Activated CD4-positive, CD25-positive, alpha-beta regulatory T cell (primary cell): ENCODE measurements around the gene HAO2.

ENCODE experiments used
- DNase-seq, 4 experiments: peaks; one replicate each; lab custom pipeline; 2025; lab: John Stamatoyannopoulos, UW

The HAO2 gene

DNA sequence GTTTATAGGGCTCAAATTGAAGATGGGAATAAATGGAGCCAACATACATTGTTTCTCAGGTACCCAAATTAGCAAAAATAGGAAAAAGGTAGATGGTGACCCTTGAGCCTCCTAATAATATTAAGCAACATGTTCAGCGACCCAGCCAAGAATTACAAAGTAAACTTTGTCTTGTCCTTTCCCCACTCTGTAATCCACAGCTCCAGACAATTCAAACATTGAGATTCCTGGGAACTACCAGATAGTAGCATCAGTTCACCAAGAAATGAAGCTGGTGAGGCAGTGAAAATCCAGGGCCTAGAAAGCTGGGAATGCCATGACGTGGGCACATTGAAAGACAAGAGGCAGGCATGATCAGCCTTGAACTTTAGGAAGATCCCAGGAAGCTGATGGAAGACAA is 11.7 kb downstream of the HAO2 start:
- no peak for DNase-seq

DNA sequence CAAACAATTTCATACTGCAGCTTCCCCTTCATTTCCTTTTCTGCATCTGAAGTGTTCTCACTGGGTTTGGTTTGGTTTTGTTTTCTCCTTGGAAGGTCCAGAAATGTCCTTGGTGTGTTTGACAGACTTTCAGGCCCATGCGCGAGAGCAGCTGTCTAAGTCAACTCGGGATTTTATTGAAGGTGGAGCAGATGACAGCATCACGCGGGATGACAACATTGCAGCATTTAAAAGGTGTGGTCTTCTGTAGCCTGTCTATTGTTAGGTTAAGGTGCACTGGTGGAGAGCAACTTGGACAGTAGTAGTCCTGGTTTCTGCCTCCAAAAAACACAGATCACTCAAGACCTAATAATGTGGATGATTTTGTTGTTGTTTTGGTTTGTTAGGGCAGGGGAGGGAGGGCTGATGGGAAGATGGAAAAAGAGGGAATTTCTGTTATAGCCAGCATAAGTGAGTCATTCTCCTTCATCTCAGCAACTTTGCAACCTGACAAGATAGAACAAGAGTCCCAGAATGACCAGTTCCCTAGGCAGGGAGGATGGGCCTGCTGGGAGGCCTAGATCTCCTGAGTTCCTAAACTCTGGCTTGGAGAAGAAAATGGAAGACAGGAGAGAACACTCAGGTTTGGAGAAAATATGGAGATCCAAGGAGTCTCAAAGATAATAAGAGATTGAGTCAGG is 12.5 kb downstream of the HAO2 start:
- no peak for DNase-seq

DNA sequence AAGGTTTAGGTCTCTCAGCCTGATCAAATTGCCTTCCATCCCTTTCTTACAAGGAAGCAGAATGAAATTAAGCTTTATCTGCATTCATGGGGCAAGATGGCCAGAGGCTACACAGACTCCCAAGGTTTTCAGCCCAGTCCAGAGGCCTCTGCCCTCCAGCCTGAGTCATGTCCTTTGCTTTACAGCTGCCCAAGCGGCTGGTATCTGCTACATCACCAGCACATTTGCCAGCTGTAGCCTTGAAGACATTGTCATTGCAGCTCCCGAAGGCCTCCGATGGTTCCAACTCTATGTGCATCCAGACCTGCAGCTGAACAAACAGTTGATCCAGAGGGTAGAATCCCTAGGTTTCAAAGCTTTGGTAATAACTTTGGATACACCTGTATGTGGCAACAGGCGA is 16.0 kb downstream of the HAO2 start:
- DNase-seq, result no peak

- DNase-seq, result no peak
Observed at GRCh38 chr1:119385650-119386049, 17.1 kb downstream of the HAO2 start.

DNA sequence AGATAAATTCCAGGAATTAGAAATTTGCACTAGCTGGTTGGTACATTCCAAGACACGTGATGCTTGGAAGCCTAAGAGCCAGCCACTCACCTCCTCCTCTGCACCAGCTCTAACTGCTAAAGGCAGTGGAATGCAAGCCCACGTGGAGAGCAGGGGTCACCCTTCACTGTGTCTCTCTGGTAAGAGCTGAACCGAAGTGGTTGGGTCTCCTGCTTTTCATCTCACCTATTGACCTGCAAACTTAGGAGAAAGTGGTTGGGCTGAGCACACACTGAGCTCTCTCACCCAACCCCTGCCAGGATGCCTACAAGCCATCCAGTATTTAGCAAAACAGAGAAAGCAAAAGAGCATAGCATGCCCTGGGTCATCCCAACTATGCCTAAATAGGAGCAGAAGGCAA is 19.3 kb downstream of the HAO2 start:
- DNase-seq, result no peak

DNA sequence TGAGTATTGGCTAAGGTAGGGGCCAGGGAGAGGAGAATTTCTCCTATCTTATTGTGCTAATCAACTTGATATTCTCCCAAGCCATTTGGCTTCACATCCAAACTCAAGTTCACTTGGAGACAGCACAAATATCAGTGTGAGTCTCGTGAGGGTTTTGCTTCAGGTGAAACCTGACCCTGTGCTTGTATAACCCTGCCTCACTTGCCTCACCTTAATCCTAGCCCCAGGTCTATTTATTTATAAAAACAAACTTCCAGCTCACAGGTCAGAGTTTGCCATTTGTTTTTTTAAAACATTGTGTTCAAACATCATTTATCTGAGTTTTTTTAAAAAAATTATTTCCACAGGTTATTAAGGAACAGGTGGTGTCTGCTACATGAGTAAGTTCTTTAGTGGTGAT is 19.9 kb downstream of the HAO2 start:
- DNase-seq, result no peak

- no peak for DNase-seq
Observed at GRCh38 chr1:119390526-119390925, 21.9 kb downstream of the HAO2 start.

DNA sequence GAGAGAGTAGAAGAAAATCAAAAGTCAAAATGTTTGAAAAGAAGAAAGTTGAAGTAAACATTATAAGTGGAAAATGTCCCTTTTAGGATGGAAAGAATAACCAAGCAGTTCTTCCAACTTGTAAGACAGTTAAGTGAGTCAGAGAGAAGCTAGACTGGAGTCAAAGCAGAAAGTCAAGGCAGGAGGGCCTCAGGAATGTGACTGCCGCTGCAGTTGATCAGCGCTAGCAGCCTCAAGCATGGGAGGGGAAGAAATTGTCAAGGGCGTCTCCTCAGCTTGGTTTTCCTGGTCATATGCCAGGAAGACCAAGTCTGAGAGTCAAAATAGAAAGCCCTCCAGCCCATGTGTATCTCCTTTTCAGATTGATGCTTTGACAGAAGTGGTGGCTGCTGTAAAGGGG is 23.2 kb downstream of the HAO2 start:
- no peak for DNase-seq

- no peak for DNase-seq
Observed at GRCh38 chr1:119394085-119394484, 25.5 kb downstream of the HAO2 start.

DNA sequence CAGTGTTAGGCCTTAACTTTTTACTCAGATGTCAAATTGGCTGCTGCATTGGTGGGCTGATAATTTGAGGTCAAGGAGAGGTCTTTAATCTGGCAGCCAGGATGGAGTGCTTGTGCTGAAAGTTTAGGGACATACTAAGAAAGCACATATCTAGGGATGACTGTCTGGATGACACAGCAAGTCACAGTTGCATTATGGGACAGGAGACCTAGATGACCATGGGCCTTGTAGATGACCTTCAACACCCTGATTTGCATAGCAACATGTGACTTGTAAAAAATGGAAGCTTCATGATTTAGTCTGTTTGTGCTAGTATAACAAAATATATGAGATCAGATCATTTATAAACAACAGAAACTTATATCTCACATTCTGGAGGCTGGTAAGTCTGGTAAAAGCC is 28.4 kb downstream of the HAO2 start:
- DNase-seq, result no peak

GRCh38 chr1:119397986-119398385 is 29.4 kb downstream of the HAO2 start:
- no peak for DNase-seq

DNA sequence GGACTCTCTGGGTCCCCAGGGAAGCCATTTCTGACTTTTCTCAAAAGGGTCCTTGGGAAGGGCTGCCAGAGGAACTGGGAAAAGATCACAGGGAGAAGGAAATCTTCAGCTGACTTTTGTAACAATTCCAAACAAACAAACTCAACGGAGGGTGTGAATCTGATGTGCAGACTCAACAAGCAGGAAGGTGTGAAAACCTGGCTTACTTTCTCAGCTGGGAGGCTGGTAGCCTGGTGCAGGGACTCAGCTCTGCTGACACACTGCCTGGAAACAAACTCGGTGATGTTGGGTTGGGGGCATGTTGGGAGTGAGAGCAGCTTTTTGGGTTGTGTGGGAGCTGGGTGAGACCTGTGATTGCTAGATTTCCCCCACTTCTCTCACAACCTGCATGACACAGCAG is 36.2 kb downstream of the HAO2 start:
- DNase-seq, result no peak

DNA sequence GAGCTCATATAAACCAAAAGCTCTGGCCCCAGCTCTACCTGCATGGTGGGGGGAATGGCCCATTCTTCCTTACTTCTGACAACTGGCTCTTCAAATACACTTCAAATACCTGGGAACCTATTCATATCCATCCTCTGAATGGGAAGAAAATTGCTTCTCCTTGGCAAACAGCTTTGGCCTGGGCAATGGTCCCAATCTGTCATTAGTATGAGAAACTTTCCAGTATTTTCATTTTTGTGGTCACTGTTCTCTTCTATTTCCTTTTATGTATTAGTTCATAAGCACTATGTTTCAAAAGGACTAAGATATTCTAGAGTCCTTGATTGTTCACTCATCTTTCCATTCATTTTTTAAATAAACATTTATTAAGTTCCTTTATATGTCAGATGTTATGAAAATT is 41.1 kb downstream of the HAO2 start:
- no peak for DNase-seq

GRCh38 chr1:119410961-119411360 is 42.4 kb downstream of the HAO2 start:
- DNase-seq, result no peak

DNA sequence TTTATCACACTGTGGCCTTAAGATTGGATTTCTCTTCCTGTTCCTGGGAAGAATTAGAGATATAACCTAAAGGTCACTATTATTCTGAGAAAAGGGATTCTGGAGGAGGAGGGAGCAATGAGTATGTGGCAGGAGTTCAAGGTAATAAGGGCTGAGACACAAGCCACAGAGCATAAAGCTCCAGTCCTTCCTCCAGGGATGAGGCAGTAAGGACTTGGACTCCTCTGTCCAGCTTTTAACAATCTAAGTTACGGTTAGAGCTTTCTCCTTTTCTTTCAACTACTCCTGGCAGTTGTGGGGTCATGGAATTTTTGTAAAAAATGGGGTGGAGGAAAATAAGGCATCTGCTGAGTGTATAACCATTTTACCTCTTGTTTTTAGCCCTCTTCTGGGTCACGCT is 46.4 kb downstream of the HAO2 start, which contains the start of gene HSD3B2:
Gene HSD3B2, plus strand, starts transcription at position 201 of the 400 bp plus-strand sequence. CDS start 270 bp downstream, outside the sequence.
- no peak for DNase-seq

GRCh38 chr1:119416006-119416640 is 47.5 kb downstream of the HAO2 start:
- DNase-seq, result no peak

- DNase-seq, result no peak
Observed at GRCh38 chr1:119419109-119419508, 50.5 kb downstream of the HAO2 start.

GRCh38 chr1:119420638-119421037 is 52.1 kb downstream of the HAO2 start:
- no peak for DNase-seq

DNA sequence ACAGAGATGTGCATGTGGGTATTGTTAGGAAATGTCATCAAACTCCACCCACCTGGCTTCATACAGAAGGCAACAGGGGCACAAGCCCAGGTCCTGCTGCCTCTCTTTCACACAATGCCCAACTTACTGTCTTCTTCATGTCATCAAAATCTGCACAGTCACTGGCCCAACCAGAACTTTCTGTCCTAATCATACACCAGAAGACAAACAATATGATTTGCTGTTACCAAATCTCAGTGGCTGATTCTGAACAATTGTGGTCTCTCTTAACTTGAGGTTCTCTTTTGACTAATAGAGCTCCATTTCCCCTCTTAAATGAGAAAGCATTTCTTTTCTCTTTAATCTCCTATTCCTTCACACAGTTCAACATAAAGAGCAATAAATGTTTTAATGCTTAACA is 54.0 kb downstream of the HAO2 start:
- no peak for DNase-seq

GRCh38 chr1:119428991-119429390 is 60.4 kb downstream of the HAO2 start:
- DNase-seq, result no peak

DNA sequence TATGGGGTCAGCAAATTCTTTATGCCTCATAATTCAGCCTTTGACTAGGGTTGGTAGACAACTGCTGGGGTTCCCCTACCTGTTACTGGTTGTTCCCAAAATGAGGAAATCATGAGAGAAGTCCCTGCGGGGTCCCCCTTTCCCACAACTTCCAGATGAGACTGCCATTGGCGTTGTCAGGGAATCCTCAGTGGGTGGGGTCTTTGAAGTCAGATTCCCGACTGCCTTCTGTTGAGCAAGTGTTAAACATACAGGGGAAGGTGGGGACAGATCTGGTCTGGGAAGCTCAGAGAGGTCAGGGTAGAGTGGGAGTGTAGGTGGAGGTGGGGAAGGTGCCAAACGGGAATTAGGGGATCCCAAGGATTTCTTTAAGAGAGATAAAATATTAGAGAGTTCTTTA is 61.1 kb downstream of the HAO2 start:
- no peak for DNase-seq

DNA sequence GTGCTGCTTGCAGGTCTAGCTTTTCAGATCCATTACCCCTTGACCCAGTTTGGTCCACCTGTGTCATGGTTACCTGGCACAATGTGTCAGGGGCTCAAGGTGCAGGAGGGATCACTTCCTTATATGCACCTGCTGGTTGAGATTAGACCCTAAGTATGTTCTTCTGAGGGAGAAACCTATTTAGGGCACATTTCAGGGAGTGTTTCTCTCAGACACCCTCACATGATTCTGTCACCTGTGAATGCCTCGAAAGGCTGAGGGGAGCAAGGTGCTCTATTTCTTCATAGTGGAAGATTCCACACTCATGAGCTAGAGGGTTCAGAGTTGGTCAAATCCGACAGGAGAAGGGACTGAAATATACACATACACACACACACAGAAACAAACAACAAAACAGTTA is 61.9 kb downstream of the HAO2 start:
- DNase-seq, result no peak

GRCh38 chr1:119431836-119432235 is 63.3 kb downstream of the HAO2 start:
- no peak for DNase-seq

DNA sequence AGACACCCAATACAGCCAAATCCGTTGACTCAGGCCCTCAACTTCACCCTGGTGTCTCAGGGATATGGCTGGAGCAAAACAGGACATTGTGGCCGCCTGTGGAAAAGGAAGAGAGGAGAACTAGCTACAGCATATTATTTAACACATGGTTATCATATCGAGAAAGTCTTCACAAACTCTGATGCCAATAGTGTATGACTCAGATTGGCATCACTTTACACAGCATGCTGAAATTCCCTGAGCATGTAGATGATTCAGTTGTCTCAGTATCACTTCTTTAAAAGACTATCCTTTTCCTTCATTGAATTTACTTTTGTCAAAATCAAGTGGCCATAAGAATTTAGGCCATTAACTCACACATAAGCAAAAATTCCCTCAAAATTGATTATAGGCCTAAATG is 66.5 kb downstream of the HAO2 start:
- DNase-seq, result no peak
